ENCODE data around the gene GDPD1.
"Not testable (repeated sequence)": the region's sequence is repeated elsewhere in the genome, so short reads cannot be mapped to it uniquely, and the experiment has no call there.

Gene GDPD1

GRCh38 chr17:59220328-59221158 lies at the start of gene GDPD1:
TSS of gene GDPD1 (plus strand) at chr17:59220511. CDS start at chr17:59220610, 99 bp downstream.
- DNase-seq (ENCODE audit: low read depth, low spot score): peak; percentile 94

GRCh38 chr17:59172436-59173004 lies 47.8 kb upstream of the GDPD1 start:
- DNase-seq (ENCODE audit: low read depth, low spot score): no peak

- no peak for DNase-seq (ENCODE audit: low read depth, low spot score)
Measured at GRCh38 chr17:59174671-59175070, 45.6 kb upstream of the GDPD1 start.

DNA sequence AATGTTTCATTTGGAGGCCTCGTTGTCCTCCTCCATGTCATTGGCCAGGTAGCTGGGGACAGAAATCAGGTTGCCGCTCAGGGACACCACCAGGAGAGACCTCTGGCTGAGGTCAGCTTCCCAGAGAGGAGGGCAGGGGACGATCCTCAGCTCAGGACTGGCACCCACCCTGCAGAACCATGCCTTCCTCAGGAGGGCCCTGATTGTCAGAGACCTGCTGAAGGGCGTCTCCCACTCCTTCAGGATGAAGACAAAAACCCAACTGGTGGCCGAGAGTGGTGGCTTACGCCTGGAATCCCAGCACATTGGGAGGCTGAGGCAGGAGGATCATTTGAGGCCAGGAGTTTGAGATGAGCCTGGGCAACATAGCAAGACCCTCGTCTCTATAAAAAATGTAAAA lies 45.2 kb upstream of the GDPD1 start:
- no peak for DNase-seq (ENCODE audit: low read depth, low spot score)

- no peak for DNase-seq (ENCODE audit: low read depth, low spot score)
Measured at GRCh38 chr17:59178266-59178985, 41.9 kb upstream of the GDPD1 start.

- DNase-seq (ENCODE audit: low read depth, low spot score): not testable (repeated sequence)
Measured at GRCh38 chr17:59179601-59180000, 40.7 kb upstream of the GDPD1 start.

GRCh38 chr17:59180626-59181025 lies 39.7 kb upstream of the GDPD1 start:
- DNase-seq (ENCODE audit: low read depth, low spot score): no peak

- no peak for DNase-seq (ENCODE audit: low read depth, low spot score)
Measured at GRCh38 chr17:59181481-59181880, 38.8 kb upstream of the GDPD1 start.

GRCh38 chr17:59185997-59186396 lies 34.3 kb upstream of the GDPD1 start:
- DNase-seq (ENCODE audit: low read depth, low spot score): no peak

DNA sequence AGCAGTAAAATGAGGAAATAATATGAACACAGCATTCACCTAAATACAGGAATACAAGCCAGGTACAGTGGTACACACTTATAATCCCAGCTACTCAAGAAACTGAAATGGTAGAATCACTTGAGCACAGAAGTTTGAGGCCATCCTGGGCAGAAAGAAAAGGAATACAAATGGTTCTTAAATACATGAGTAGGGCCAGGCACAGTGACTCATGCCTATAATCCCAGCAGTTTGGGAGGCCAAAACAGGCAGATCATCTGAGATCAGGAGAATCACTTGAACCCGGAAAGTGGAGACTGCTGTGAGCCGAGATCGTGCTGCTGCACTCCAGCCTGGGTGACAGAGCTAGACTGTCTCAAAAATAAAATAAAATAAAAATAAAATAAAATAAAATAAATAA lies 33.5 kb upstream of the GDPD1 start:
- no peak for DNase-seq (ENCODE audit: low read depth, low spot score)

DNA sequence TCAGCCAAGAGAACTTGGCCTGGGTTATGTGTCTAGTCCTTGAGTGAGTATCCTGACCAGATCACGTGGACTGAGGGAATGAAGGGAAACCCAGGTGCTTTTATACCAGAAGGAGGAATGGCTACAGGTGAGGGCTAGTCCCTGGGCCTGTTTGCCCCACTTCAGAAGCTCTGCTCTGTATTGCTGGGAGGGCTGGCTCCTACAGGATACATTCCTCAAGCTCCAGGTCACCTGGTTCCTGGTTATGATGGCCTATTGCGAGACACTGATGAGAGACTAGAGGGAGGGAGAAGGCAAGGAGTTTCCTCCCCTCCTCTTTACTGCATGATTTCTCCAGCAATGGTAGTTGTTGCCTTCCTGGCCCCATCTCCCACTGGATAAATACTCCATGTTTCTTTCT lies 29.5 kb upstream of the GDPD1 start:
- no peak for DNase-seq (ENCODE audit: low read depth, low spot score)

GRCh38 chr17:59193336-59193862 lies 26.9 kb upstream of the GDPD1 start:
- no peak for DNase-seq (ENCODE audit: low read depth, low spot score)

DNA sequence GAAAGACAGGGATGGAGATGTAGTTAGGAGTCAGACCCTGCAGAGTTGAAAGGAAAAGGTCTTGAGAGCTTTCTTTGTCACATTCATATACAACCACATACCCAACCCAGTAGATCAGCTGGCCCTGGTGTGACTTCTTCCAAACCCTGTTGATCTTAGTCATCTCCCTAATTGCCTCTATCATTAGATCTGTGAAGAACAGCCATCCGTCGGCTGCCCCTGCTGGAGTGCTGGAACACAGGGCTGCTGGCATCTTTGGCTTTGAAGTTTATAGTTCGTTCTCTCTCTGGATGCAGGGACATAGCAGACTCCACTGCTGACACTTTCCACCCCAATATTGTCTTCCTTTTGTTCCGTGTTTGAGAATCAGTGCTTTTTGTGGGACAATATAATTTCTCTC lies 20.9 kb upstream of the GDPD1 start:
- no peak for DNase-seq (ENCODE audit: low read depth, low spot score)

DNA sequence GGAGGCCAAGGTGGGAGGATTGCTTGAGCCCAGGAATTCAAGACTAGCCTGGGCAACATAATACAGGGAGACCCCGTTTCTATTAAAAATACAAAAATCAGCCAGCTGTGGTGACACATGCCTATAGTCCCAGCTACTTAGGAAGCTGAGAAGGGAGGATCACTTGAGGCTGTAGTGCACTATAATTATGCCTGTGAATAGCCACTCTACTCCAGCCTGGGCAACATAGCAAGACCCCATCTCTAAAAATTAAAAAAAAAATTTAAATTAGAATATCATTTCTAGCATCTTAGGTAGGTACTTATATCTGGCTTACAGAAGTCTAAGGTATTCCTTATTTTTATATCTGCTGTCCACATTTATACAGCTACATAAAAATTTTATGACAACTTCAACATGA lies 18.0 kb upstream of the GDPD1 start:
- DNase-seq (ENCODE audit: low read depth, low spot score): no peak

DNA sequence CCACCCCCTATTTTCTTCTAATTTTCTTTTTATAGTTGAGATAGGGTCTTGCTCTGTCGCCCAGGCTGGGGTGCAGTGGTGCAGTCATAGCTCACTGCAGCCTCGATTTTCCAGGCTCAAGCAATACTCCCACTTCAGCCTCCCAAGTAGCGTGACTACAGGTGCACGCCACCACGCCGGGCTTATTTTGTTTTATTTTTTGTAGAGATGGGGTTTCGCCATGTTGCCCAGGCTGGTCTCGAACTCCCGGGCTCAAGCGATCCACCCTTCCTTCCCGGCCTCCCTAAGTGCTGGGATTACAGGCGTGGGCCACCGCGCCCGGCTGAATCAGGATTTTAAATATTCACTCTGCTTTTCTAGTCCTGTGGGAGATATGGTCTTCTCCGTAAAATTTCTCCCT lies 941 bp upstream of the GDPD1 start:
- no peak for DNase-seq (ENCODE audit: low read depth, low spot score)

DNA sequence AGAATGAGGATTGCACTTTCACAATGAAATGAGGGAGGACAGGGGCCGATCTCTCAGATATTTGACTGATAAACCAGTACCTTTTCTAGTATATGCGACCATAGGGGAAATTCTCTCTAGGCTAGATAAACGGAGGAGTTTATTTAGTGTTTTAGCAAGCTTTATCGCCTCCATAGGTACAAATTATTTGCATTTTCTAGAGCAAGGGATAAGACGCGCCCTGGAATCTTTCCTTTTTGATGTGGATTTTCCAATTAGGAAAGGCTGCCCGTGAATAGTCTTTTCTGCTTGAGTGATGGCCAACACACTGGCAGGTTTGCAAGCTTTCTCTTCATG lies 351 bp upstream of the GDPD1 start:
- DNase-seq (ENCODE audit: low read depth, low spot score): no peak

DNA sequence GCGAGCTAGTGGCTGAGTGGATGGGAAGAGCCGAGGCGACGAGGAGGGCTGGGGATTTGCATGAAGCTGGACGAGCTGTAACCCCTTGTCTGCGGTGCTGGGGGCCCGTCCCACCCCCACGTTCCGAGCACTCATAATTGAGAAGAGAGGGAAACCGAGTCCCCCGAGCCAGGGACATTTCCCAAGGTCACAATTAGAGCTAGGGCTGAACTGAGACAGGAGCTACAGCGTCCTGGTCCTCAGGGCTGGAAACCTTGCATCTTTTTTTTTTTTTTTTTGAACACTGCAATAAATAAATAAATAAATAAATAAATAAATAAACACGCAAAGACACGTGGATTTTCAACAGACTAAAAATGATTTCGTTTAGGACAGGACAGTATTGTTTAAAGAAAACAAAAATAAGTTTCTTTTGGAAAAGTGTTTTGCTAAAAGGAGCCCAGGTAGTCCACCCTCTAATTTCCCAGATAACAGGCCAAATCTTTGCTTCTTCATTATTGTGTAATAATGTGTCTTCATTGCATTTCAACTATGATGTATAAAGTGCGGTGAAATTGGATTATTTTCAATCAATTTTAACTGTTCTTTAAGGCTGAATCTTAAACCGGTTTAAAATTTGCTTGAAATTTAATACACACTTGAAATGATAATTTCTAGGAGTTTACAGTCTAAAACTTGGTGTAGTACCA lies 992 bp downstream of the GDPD1 start:
- DNase-seq (ENCODE audit: low read depth, low spot score): no peak

DNA sequence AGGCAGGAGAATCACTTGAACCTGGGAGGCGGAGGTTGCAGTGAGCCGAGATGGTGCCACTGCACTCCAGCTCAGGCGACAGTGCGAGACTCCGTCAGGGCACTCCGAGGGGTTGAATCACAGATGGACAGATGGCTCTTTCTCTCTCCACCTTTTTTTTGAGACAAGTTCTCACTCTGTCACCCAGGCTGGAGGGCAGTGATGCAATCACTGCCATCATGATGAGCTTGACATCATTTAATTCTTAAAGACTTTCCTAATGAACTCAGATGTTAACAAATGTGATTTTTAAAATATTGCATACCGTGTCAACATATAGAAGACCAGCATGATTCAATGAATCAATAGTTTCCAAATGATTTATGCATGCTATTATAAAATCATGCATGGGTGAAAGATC lies 3.5 kb downstream of the GDPD1 start:
- DNase-seq (ENCODE audit: low read depth, low spot score): no peak

- not testable (repeated sequence) for DNase-seq (ENCODE audit: low read depth, low spot score)
Measured at GRCh38 chr17:59228588-59228987, 8.3 kb downstream of the GDPD1 start.

- DNase-seq (ENCODE audit: low read depth, low spot score): no peak
Measured at GRCh38 chr17:59230764-59231163, 10.5 kb downstream of the GDPD1 start.

GRCh38 chr17:59234631-59235030 lies 14.3 kb downstream of the GDPD1 start:
- no peak for DNase-seq (ENCODE audit: low read depth, low spot score)

- DNase-seq (ENCODE audit: low read depth, low spot score): no peak
Measured at GRCh38 chr17:59238906-59239305, 18.6 kb downstream of the GDPD1 start.
